Right renal cortex interstitium (tissue), 3 donors: ENCODE data around the gene MCMBP. TPM values are rescaled to one million over a fixed set of nuclear protein-coding genes. Genes with fewer than 3 reads are reported as not detected.
"Not testable (repeated sequence)": the region's sequence is repeated elsewhere in the genome, so short reads cannot be mapped to it uniquely, and the experiment has no call there.

Experiments used
- DNase-seq, 3 donors: peaks; one replicate each; pipeline ENCODE4 v3.0.0-alpha.2; 2013; ENCODE audit warnings: low read depth in 3 of 3, low spot score in 2 of 3
- polyA plus RNA-seq, 3 donors: library from polyadenylated mRNA; unstranded; fragments of 120-200 nt; gene quantifications; one replicate each; pipeline ENCODE4 v1.2.1, GENCODE V29; 2013; ENCODE audit not compliant: insufficient read length in 3 of 3

MCMBP gene
- polyA plus RNA-seq, 3 donors, result 66.7 to 69.4 (median 69.1) TPM

DNA sequence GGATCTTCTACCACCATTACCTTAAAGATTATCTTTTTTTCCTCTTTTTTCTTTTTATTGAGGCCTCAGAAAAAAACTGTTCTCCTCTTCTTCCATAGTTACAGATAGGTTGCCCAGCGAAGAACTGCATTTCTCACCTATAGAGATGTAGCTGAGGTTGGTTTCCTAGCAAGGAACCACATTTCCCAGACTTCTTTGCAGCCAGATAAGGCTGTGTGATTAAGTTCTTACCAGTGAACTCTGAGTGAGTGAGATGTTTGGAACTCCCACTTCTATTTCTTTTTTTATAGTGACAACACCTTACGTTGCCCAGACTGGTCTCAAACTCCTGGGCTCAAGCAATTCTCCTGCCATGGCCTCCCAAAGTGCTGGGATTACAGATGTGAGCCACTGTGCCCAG is 5.9 kb upstream of the MCMBP start:
- DNase-seq, result no peak

DNA sequence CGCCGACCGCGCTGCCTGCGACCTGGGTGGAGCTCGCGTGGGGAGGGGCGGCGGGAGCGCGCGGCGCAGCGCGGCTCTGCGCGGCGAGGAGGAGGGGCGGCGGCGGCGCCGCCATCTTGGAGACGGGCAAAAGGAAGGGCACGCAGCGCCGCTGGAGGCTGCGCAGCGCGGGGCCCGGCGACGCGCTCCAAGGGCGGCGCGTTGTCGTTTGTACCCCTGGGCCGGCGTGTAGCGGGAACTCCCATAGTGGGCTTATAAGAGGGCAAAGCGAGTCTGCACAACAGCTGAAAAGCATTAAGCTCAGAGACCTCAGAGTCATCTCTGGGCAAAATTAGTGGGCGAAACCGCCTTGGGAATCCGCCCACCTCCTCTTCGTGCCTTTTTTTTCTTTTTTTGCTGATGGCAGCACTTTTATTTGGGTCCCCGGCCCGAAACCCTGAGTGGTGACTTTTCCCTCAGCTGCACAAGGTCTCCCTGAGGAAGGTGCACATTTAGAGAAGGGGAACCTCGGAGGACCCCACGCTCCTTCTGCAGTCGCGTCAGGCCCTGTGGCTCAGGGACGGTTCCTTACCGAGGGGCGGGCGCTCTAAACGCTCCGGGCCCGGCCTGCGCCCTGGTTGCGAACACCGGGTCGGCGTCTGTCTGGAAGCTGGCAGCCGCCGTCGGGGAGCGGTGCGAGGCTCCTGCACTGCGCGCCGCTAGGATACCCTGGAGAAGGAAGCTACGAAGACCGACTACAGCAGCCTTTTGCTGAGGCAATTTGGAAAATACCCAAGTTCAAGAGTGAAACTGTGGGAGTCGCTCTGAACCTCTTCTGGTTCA is 428 bp upstream of the MCMBP start:
- peak; percentile 72 to 84 (median 74) for DNase-seq

DNA sequence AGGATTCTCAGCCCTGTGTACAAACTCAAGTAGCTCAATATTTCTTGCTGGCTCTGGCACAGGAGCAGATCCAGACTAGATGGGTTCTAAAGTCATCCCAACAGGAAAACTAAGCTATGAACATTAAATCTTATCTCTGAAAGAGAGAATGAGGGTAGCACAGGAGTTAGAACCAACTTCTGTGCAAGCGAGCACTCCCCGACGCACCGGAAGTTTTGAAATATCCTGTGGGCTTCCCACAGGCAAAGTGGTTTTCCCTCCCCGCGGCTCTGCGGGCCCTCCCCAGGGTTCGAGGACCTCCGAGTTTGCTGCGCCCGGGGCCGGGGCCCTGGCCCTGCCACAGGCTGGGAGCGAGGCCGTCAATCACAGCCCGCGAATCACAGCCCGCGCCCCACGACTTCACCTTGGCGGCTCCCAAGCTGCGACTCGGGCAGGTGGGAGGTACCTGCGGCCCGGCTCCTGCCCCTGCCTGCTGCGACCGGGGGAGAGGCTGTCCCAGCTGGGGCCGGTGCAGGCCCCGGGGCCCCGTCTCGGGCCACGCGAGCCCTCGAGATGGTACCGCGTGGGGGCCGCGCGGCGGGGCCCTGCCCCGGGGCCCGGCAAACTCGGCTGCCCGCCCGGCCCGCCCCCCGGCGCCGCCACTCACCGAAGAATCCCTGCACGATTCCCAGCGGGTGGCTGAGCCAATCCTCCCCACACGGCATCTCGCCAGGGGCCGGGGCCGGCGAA is 598 bp downstream of the MCMBP start:
- DNase-seq, result peak in 1 of 3 donors; percentile 9

DNA sequence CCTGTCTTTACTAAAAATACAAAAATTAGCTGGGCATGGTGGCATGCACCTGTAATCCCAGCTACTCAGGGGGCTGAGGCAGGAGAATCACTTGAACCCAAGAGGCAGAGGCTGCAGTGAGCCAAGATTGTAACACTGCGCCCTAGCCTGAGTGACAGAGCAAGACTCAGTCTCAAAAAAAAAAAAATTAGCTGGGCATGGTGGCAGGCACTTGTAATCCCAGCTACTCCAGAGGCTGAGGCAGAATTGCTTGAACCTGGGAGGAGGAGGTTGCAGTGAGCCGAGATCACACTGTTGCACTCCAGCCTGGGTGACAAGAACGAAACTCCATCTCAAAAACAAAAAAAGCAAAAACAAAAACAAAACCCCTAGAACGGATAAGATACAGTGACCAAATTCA is 3.2 kb downstream of the MCMBP start:
- DNase-seq, result not testable (repeated sequence)

DNA sequence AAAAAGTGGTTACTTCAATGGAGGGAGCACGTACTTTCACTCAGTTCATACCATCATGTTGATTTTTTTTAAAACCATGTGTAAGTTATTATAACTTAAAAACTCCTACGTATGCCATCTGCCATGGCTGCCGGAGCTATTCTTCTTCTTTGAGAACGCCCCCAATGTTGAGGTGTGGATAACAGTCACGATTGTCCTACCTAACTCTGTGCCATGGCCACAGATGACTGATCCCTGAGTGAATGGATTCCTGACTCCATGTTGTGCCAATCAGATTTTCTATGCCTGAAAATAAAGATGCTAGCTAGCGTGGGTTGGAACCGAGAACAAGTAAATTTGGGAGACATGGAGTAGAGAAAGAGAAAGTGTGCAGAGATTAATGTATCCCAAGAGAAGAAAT is 5.3 kb downstream of the MCMBP start:
- DNase-seq, result no peak

DNA sequence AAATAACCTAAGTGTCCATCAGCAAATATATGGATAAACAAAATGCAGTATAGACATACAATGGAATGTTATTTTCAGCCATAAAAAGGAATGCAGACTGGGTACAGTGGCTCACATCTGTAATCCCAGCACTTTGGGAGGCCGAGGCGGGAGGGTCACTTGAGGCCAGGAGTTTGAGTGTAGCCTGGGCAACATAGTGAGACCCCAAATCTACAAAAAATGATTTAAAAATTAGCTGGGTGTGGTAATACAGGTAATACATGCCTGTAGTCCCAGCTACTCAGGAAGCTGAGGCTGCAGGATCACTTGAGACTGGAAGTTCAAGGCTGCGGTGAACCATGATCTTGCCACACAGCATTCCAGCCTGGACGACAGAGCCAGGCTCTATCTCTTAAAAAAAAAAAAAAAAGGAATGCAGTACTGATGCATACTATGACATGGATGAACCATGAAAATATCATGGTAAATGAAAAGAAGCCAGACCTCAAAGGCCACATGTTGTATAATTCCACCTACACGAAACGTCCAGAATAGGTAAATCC is 6.9 kb downstream of the MCMBP start:
- no peak for DNase-seq

DNA sequence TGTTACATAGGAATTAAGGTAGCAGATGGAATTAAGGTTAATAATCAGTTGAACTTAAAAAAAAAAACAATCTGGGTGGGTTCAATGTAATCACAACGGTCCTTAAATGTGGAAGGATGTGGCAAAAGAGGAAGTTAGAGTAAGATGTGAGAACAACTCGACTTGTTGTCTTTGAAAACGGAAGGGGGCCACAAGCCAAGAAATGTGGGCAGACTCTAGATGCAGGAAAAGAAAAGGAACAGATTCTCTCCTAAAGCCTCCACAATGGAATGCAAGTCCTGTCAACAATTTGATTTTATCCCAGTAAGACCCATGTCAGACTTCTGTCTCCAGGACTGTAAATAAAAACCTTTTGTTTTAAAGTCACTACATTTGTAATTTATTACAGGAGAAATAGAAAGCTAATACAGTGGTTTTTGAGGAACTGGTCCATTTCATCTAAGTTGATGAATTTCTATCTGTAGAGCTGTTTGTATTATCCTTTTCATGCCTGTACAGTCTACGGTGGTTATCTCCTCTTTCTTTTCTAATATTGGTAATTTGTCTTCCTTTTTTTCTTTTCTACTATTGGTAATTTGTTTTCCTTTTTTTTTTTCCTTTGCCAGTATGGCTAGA is 8.6 kb downstream of the MCMBP start:
- DNase-seq, result no peak

DNA sequence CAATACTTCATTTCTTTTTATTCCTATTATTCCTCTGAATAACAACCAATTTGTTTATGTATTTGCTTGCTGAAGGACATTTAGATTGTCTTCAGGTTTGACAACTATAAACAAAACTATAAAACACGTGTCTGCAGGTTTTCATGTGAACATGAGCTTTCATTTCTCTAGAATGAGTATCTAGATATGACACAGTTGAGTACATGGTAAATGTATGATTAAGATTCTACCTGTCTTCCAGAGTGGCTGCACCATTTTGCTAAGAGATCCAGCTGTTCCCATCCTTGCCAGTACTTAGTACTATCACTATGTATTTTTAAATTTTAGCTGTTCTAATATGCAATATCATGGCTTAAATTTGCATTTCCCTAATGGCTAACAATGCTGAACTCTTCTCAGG is 10.1 kb downstream of the MCMBP start:
- no peak for DNase-seq

DNA sequence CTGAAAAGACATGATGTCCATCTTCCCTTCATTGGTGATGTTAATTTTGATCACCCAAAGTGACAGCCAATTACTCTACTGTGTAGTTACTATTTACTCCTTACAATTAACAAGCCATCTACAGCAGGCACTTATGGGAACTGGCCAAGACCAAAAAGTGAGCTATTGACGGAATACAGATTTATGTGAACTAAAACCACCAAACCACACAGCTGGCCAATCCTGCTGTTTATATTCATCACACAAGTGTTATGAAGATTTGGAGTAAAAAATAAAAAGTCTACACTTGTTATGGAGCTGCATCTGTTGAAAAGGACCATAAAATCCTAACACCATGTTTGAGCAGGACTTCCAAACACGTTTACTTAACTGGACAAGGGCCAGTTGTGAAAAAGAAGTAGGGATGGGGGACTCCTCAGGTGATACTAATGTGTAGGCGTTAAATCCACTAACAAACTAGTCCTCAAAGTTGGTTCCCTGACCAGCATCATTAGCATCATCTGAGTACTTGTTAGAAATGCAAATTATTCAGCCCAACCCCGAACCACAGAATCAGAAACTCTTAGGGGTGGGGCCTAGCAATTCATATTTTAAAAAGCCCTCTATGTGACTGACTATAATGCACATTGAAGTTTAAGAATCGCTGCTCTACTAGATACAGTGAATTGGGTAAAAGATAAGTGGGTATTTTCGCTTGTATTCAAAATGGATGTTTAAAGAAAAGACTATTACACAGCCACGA is 11.6 kb downstream of the MCMBP start:
- no peak for DNase-seq

DNA sequence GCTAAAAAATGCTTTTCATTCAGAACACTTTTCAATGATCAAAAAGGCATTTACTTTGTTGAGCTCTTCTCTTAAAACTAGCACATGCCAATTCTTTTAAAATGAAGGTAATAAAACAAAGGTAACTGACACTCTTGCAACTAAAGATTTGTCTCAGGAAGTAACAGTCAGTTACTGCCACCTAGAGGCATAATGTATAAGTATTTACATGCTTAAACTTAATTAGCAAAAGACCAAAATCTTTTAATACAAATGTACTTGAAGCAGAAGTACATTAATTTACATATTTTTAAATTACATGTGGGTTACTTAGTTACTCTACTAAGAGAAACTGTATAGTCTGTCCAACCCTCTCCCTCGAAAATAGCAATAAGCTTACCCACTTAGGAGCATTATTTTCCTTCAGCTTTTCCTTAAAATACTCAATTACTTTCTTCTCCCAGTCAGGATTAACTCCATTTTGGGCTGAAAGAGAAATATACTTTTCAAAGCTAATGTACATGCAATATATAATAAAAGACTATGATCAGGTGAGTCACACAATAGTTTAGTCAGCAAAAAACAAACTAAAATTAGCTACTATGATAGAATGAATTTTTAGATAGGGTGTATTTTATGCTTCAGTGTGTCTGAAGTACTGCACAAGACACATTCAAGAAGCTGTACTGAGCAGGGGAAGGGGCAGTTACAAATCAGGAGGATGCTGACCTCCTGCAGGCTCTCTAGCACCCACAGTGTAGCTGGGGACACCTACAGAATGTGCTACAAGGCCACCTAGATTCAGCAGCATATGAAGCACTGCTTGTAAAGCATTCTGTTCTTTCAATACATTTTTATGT is 13.0 kb downstream of the MCMBP start:
- peak in 2 of 3 donors; percentile 14 to 15 for DNase-seq

DNA sequence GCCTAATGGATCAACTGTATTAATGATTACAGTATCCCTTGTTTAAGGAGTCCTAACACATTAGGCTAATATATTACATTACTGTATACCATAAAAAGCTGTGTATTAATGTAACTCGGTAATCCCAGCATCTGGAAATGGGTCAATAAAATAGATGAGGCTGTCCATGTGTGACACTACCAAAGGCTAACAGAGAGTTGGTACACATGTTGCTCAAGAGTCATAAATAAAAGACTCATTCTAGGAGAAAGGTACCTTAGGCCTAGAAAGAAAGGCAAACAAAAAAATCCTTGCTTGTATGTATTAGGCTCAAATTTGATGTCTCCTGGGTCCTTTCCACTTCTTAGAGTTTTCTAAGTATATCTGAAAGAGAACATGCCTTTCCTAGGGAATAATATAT is 14.6 kb downstream of the MCMBP start:
- DNase-seq, result no peak

DNA sequence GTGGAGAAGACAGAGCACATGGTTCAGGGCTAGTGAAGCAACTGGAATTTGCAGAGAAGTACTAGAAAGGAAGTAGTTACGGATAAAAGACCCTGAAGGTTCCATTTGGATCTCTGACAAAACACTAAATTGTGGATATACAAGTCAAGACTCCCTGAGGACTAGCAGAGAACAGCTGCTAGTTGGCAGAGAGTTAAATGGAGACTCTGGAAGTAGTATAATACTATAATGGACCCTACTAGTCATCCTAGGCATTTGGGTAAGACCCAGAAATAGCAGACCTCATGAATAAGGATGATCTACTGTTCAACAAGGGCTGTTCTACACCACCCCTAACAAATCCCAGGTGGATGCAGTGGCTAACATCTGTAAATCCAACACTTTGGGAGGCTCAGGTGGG is 19.1 kb downstream of the MCMBP start:
- DNase-seq, result no peak

DNA sequence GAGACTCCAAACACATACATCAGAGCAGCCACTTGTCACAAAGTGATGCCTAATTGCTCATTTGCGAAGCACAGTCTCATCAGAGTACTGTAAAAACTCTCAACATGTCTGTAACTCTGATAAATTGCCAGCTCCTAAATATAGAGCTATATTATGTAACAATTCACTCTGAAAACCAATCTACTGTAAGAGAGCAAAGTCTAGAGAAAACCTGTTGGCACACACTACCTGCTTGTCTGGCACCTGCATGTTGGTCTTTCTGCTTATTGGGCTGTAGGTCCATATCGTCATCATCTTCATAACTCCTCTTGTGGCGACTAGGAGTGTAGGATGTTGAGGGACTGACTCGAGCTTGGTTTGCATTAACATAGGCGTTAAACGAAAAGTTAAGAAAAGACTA is 19.8 kb downstream of the MCMBP start:
- no peak for DNase-seq

DNA sequence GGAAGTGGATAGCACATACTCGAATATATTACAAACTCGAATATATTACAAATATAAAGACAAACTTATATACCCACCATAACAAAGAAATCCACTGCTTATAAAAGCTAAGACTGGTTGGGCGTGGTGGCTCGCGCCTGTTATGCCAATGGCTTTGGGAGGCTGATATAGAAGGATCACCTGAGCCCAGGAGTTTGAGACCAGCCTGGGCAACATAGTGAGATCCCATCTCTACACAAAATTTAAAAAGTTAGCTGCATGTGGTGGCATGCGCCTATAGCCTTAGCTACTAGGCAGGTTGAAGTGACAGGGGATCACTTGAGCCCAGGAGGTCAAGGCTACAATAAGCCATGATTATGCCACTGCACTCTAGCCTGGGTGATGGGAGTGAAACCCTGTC is 20.4 kb downstream of the MCMBP start:
- no peak for DNase-seq

DNA sequence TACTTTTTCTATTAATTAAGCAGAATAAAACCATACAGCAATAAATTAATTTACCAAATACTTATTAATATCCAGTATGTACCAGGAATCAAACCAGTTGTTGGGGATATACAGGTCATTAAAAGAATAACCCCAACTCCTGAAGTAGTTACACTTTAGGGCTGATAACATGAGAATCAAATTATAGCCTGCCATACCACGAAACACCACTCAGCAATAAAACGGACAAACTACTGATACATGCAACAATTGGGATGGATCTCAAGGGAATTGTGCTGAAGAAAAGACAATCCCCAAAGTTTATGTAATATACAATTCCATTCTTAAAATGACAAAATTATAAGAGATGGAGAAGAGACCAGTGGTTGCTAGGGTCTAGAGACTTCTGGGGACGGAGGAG is 22.7 kb downstream of the MCMBP start:
- DNase-seq, result no peak

DNA sequence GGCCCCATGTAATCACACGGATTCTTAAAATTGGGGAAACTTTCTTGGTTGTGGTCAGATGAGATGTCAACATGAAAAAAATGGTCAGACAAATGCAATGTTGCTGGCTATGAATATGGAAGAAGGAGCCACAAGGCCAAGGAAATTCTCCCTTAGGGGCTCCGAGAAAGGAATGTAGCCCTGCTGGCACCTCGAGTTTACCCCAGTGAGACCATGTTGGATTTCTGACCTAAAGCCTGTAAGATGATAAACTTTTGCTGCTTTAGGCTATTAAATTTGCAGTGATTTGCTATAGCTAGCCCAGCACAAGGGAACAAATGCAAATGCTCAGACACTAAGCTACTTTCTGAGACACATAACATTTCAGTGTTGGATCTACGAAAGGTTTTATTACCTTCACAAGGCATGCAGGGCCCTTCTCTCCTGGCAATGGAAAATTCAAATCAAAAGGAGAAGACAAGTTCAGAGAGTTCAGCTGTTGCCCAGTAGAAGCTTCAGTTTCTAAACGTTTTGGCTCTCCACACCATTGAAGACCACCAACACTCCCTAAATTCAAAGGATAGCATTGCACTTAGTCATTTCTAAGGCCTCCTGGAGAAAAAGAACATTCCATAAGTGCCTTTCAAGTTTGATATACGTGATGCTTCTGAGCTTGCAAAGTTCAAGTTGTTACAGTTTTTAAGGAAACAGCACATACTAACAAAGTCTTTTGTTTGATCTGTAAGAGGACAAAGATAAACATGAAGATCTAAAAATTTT is 23.4 kb downstream of the MCMBP start:
- no peak for DNase-seq

DNA sequence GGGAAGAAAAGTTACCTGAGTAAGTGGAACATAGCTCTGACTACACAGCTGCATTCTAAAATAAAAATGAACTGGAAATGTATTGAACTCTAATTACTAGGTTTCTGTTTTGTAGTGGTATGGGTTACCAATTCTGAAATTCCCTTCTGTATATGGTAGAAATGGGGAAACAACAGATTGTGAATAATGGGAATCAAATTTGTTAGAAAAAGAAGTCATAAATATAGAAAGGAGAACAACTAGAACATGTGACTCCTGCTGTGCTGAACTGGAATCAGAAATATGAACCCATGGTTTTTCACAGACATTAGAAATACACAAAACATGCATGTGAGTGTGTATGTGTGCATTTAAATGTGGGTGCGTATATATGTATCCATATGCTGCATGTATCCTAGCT is 27.0 kb downstream of the MCMBP start:
- DNase-seq, result no peak

DNA sequence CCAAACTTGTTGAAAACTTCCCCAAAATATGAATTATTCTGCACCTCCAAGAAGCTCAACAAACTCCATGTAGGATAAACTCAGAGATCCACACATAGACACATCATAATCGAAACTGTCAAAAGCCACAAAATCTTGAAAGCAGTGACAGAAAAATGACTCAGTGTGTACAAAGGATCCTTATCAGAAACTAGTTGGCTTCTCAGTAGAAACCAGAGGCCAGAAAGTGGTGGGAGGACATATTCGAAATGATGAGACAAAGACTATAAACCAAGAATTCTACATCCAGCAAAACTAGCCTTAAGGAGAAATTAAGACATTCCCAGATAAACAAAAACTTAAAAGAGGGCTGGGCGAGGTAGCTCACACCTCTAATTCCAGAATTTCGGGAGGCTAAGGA is 38.5 kb downstream of the MCMBP start:
- no peak for DNase-seq

DNA sequence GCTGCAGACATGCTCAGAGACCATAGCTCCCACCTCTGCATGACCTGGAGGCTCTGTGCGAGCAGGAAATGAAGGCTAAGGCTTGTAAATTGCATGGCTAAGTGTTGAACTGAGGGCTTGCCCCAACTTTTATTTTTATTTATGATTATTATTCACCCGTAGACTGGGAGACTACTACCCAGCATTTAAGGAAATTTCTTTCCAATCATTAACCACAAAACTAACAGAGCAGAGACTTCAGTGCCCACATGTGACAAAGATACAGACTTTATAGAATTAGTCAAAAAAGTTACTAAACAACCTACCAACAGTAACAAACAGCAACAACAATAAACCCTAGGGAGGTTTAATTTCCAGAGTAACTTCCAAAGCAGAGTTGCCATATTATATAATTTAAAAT is 39.7 kb downstream of the MCMBP start:
- no peak for DNase-seq
